K562 (cell line): ENCODE data around the gene DUS3L. TPM values are rescaled to one million over a fixed set of nuclear protein-coding genes. Genes with fewer than 3 reads are reported as not detected.

Experiments
- ETV6 ChIP-seq, 3 experiments: fragments of 150-350 bp in 1 of 3; sonication (generic) in 1 of 3; formaldehyde crosslinking in 1 of 3; IDR thresholded peaks; 2 replicates each; pipeline versions ENCODE4 v1.6.1 to v1.8.0; 2014 to 2022; ENCODE audit warnings: borderline replicate concordance in 2 of 3, low read depth in 2 of 3, antibody characterized with exemption in 1 of 3, low read length in 1 of 3, mild to moderate bottlenecking in 1 of 3, missing genetic modification reagents in 1 of 3
- FOXK2 ChIP-seq, 2 experiments: fragments of 450-650 bp; IDR thresholded peaks in 1 of 2; conservative IDR thresholded peaks in 1 of 2; 2 replicates each; pipeline ENCODE4 v1.6.1; 2016; ENCODE audit warnings: low read depth in 2 of 2, mild to moderate bottlenecking in 1 of 2
- KDM2B ChIP-seq: fragments of 250-450 bp; sonication (Bioruptor Pico); IDR thresholded peaks from 2 replicates; pipeline ENCODE4 v1.8.0; 2021; ENCODE audit warnings: mild to moderate bottlenecking, moderate library complexity
- MAFF ChIP-seq: IDR thresholded peaks from 2 replicates; pipeline ENCODE4 v1.6.1; 2012; ENCODE audit warnings: low read length, improper control_type of control experiment
- MAFK ChIP-seq: IDR thresholded peaks from 2 replicates; pipeline ENCODE4 v1.6.1; 2011; ENCODE audit warnings: low read length, improper control_type of control experiment
- MCM3 ChIP-seq: fragments of 450-650 bp; IDR thresholded peaks from 2 replicates; pipeline ENCODE4 v1.6.1; 2016
- MEF2D ChIP-seq: conservative IDR thresholded peaks from 2 replicates; pipeline ENCODE4 v1.6.1; 2016; ENCODE audit warnings: low read depth, missing genetic modification characterization, missing compliant biosample characterization
- MXI1 ChIP-seq: IDR thresholded peaks from 2 replicates; pipeline ENCODE4 v1.6.1; 2011; ENCODE audit warnings: low read depth, mild to moderate bottlenecking, improper control_type of control experiment, low read length
- NCOA6 ChIP-seq: fragments of 450-650 bp; IDR thresholded peaks from 2 replicates; pipeline ENCODE4 v1.6.1; 2017; ENCODE audit warnings: mild to moderate bottlenecking
- NELFE ChIP-seq: IDR thresholded peaks from 2 replicates; pipeline ENCODE4 v1.6.1; 2011; ENCODE audit warnings: mild to moderate bottlenecking; ENCODE audit not compliant: insufficient read depth, insufficient read length
- NONO ChIP-seq, 2 experiments: fragments of 200-400 bp in 1 of 2; fragments of 450-650 bp in 1 of 2; formaldehyde crosslinking in 1 of 2; IDR thresholded peaks; 2 replicates each; pipeline ENCODE4 v1.6.1; 2017; ENCODE audit warnings: low read depth in 2 of 2, mild to moderate bottlenecking in 2 of 2, moderate library complexity in 2 of 2, low read length in 1 of 2
- PHF20 ChIP-seq: fragments of 450-650 bp; IDR thresholded peaks from 2 replicates; pipeline ENCODE4 v1.6.1; 2018; ENCODE audit not compliant: partially characterized antibody
- RBM25 ChIP-seq: fragments of 200-400 bp; formaldehyde crosslinking; IDR thresholded peaks from 2 replicates; pipeline ENCODE4 v1.6.1; 2018; ENCODE audit warnings: low read length, low read depth, moderate library complexity; ENCODE audit not compliant: severe bottlenecking
- RFX5 ChIP-seq: IDR thresholded peaks from 2 replicates; pipeline ENCODE4 v1.6.1; 2011; ENCODE audit warnings: low read depth, mild to moderate bottlenecking, improper control_type of control experiment, low read length
- ZFP36 ChIP-seq: fragments of 150-350 bp; IDR thresholded peaks from 2 replicates; pipeline ENCODE4 v1.6.1; 2018; ENCODE audit warnings: low read length, low read depth; ENCODE audit not compliant: partially characterized antibody
- ZFPM2 ChIP-seq: fragments of 250-450 bp; sonication (Bioruptor Pico); IDR thresholded peaks from 2 replicates; pipeline ENCODE4 v1.5.1; 2022; ENCODE audit warnings: mild to moderate bottlenecking
- ZNF347 ChIP-seq: fragments of 450-650 bp; formaldehyde crosslinking; IDR thresholded peaks from 2 replicates; pipeline ENCODE4 v1.4.0; 2020; ENCODE audit warnings: low read depth, mild to moderate bottlenecking, moderate library complexity
- ZNF41 ChIP-seq: fragments of 250-450 bp; sonication (Bioruptor Pico); conservative IDR thresholded peaks from 2 replicates; pipeline ENCODE4 v1.4.0; 2020; ENCODE audit warnings: mild to moderate bottlenecking
- polyA plus RNA-seq, 8 experiments: library from polyadenylated mRNA; depleted of rRNA in 4 of 8; stranded (reverse) in 5 of 8; unstranded in 3 of 8; fragments of >200 nt; fragmentation: Nextera tagmentation in 2 of 8; fragmentation: Illumina TruSeq in 1 of 8; extraction: Ambion mirVana in 2 of 8; extraction: Trizol in 1 of 8; gene quantifications; 2 replicates each; pipeline versions ENCODE4 v1.2.1 to v1.2.3, GENCODE V29; 2011 to 2014; ENCODE audit warnings: inconsistent platforms in 1 of 8, missing spikeins in 1 of 8
- total RNA-seq, 7 experiments: library from RNA; depleted of rRNA in 6 of 7; stranded (reverse); fragments of >200 nt in 6 of 7; fragmentation: Illumina TruSeq in 2 of 7; extraction: Trizol in 2 of 7; gene quantifications; 2 replicates each; pipeline versions ENCODE4 v1.2.1 to v1.2.3, GENCODE V29; 2011 to 2021; ENCODE audit warnings: low replicate concordance in 1 of 7
- TF ChIP-seq, protein P1 (sequence below): fragments of 250-450 bp; sonication (Bioruptor Pico); IDR thresholded peaks from 2 replicates; pipeline ENCODE4 v1.5.0; 2022; ENCODE audit warnings: mild to moderate bottlenecking
- TF ChIP-seq, protein P2 (sequence below): fragments of 250-450 bp; sonication (Bioruptor Pico); IDR thresholded peaks from 2 replicates; pipeline ENCODE4 v1.5.1; 2021; ENCODE audit warnings: mild to moderate bottlenecking
- TF ChIP-seq, protein P3 (sequence below): fragments of 450-650 bp; IDR thresholded peaks from 2 replicates; pipeline ENCODE4 v1.6.1; 2016; ENCODE audit warnings: mild to moderate bottlenecking
- TF ChIP-seq, protein P4 (sequence below): sonication (generic); formaldehyde crosslinking; IDR thresholded peaks from 2 replicates; pipeline ENCODE4 v1.8.0; 2023; ENCODE audit warnings: mild to moderate bottlenecking, missing genetic modification reagents

DUS3L gene
- total and polyA plus RNA-seq, 9 of the 15 experiments (the other 6 are each of a cell fraction or from before 2014, with no cell fraction given), result 1.7 to 102 (median 77.5) TPM

DNA sequence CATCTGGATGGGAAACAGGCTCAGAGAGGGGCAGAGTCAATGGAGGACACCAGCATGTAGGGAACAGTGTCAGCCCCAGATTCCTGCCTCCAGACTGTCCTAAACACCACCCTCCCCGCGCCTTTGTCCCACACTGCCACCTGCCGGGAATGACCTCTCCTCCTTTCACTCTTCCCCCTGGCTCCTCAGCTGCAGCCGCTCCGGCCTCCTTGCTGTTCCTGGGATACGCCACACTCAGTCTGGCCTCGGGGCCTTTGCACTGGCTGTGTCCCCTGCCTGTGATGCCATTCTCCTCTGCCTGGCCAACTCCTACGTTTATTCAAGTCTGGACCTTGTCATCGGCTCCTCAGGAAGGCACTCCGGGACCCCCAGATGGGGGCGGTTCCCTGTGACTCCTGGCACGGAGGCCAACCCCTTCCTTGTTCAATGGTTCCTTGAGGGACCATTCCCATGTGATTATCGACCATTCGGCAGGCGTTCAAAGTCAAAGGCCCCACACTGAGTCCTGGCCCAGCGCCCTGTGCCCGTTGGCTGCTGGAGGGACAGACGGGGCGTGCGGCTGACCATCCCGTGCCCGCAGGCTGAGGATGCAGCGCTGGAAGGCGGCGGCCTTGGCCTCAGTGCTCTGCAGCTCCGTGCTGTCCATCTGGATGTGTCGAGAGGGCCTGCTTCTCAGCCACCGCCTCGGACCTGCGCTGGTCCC lies 32.8 kb upstream of the DUS3L start (continued):
- TF ChIP-seq ETV6 (IDR thresholded peaks at IDR 0.05; ENCODE audit: borderline replicate concordance in 1 of 2, low read depth in 2 of 2, low read length in 1 of 2), result no peak
- TF ChIP-seq ETV6 (CRISPR knock-in tag; IDR thresholded peaks at IDR 0.05; ENCODE audit: borderline replicate concordance), result no peak
- no peak for TF ChIP-seq PHF20
- no peak for TF ChIP-seq MAFK
- peak; percentile 59 for TF ChIP-seq ZFP36
- TF ChIP-seq MAFF, result no peak
- TF ChIP-seq MEF2D (tag), result no peak
- TF ChIP-seq NONO (IDR thresholded peaks at IDR 0.05; ENCODE audit: low read depth in 2 of 2, low read length in 1 of 2), result no peak
- no peak for TF ChIP-seq ZFPM2 (CRISPR knock-in tag)
- TF ChIP-seq, protein P1, sequence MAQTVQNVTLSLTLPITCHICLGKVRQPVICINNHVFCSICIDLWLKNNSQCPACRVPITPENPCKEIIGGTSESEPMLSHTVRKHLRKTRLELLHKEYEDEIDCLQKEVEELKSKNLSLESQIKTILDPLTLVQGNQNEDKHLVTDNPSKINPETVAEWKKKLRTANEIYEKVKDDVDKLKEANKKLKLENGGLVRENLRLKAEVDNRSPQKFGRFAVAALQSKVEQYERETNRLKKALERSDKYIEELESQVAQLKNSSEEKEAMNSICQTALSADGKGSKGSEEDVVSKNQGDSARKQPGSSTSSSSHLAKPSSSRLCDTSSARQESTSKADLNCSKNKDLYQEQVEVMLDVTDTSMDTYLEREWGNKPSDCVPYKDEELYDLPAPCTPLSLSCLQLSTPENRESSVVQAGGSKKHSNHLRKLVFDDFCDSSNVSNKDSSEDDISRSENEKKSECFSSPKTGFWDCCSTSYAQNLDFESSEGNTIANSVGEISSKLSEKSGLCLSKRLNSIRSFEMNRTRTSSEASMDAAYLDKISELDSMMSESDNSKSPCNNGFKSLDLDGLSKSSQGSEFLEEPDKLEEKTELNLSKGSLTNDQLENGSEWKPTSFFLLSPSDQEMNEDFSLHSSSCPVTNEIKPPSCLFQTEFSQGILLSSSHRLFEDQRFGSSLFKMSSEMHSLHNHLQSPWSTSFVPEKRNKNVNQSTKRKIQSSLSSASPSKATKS (CRISPR knock-in tag), result no peak
- no peak for TF ChIP-seq KDM2B (CRISPR knock-in tag)
- TF ChIP-seq RBM25, result peak; percentile 23
- TF ChIP-seq ZNF41, result no peak
- TF ChIP-seq NELFE, result no peak
- no peak for TF ChIP-seq MCM3
- no peak for TF ChIP-seq NCOA6
- TF ChIP-seq FOXK2 (conservative IDR thresholded peaks at IDR 0.05 in 1 of 2, IDR thresholded peaks at IDR 0.05 in 1 of 2; ENCODE audit: low read depth in 2 of 2), result no peak
- TF ChIP-seq, protein P2, sequence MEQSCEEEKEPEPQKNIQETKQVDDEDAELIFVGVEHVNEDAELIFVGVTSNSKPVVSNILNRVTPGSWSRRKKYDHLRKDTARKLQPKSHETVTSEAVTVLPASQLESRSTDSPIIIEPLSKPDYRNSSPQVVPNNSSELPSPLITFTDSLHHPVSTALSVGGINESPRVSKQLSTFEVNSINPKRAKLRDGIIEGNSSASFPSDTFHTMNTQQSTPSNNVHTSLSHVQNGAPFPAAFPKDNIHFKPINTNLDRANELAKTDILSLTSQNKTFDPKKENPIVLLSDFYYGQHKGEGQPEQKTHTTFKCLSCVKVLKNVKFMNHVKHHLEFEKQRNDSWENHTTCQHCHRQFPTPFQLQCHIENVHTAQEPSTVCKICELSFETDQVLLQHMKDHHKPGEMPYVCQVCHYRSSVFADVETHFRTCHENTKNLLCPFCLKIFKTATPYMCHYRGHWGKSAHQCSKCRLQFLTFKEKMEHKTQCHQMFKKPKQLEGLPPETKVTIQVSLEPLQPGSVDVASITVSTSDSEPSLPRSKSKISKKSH (CRISPR knock-in tag), result no peak
- TF ChIP-seq ZNF347 (CRISPR knock-in tag), result no peak
- TF ChIP-seq MXI1, result no peak
- TF ChIP-seq, protein P3, sequence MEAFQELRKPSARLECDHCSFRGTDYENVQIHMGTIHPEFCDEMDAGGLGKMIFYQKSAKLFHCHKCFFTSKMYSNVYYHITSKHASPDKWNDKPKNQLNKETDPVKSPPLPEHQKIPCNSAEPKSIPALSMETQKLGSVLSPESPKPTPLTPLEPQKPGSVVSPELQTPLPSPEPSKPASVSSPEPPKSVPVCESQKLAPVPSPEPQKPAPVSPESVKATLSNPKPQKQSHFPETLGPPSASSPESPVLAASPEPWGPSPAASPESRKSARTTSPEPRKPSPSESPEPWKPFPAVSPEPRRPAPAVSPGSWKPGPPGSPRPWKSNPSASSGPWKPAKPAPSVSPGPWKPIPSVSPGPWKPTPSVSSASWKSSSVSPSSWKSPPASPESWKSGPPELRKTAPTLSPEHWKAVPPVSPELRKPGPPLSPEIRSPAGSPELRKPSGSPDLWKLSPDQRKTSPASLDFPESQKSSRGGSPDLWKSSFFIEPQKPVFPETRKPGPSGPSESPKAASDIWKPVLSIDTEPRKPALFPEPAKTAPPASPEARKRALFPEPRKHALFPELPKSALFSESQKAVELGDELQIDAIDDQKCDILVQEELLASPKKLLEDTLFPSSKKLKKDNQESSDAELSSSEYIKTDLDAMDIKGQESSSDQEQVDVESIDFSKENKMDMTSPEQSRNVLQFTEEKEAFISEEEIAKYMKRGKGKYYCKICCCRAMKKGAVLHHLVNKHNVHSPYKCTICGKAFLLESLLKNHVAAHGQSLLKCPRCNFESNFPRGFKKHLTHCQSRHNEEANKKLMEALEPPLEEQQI, result no peak
- TF ChIP-seq RFX5, result no peak
- TF ChIP-seq, protein P4, sequence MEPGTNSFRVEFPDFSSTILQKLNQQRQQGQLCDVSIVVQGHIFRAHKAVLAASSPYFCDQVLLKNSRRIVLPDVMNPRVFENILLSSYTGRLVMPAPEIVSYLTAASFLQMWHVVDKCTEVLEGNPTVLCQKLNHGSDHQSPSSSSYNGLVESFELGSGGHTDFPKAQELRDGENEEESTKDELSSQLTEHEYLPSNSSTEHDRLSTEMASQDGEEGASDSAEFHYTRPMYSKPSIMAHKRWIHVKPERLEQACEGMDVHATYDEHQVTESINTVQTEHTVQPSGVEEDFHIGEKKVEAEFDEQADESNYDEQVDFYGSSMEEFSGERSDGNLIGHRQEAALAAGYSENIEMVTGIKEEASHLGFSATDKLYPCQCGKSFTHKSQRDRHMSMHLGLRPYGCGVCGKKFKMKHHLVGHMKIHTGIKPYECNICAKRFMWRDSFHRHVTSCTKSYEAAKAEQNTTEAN, result no peak
